K562 (cell line): Measurements from ENCODE around the gene GNA15. TPM values are rescaled to one million over a fixed set of nuclear protein-coding genes. Genes with fewer than 3 reads are reported as not detected.

Source experiments
- ATAC-seq: fragments of 200-7000 bp; cut with Tn5 transposase; 3 replicates; pipeline ENCODE4 v1.9.1; 2020; ENCODE audit warnings: moderate library complexity
- BruUV-seq: library from RNA; stranded (reverse); fragments of 400-500 nt; replicated peaks from 2 replicates; lab custom pipeline; 2021; lab: Mats Ljungman, UMichigan
- CTCF ChIA-PET: fragments of 300-600 bp; formaldehyde crosslinking; extraction: SDS; loops from one replicate; lab custom pipeline; 2021; ENCODE audit warnings: low intra/inter-chr PET ratio; lab: Yijun Ruan, JAX
- POLR2A ChIA-PET: fragments of 300-600, 350-650 bp; sonication (Branson Sonifier 250); formaldehyde crosslinking; extraction: SDS; loops from one replicate; lab custom pipeline; 2021; ENCODE audit warnings: antibody characterized with exemption, inconsistent platforms; lab: Yijun Ruan, JAX
- DNase-seq, 4 experiments: peaks; one replicate each; pipeline versions ENCODE4 v3.0.0 to v3.0.0-alpha.2; 2011 to 2018; ENCODE audit warnings: low spot score in 3 of 4, mixed read lengths in 3 of 4; ENCODE audit errors: extremely low read depth in 1 of 4
- FAIRE-seq: peaks from 2 replicates; lab custom pipeline; 2011; peaks lifted over from hg19 to GRCh38; lab: Jason Lieb, UNC
- H2AFZ ChIP-seq: 2 replicates; pipeline ENCODE4 v1.6.0; 2011; ENCODE audit warnings: low read depth, low read length, control low read depth, inconsistent platforms
- H3K27ac ChIP-seq: fragments of 200-600 bp; 3 replicates; pipeline ENCODE4 v1.8.0; 2011; ENCODE audit warnings: low read depth, mild to moderate bottlenecking, control low read depth, inconsistent platforms, low read length, moderate library complexity, mixed read lengths; ENCODE audit errors: extremely low read depth
- H3K27me3 ChIP-seq, 2 experiments: fragments of 300-600 bp in 1 of 2; 2 replicates in 1 of 2; 3 replicates in 1 of 2; pipeline versions ENCODE4 v1.6.0 to v1.8.0; 2011; ENCODE audit warnings: inconsistent platforms in 2 of 2, low read length in 2 of 2, mild to moderate bottlenecking in 1 of 2, mixed read lengths in 1 of 2, moderate library complexity in 1 of 2; ENCODE audit not compliant: control insufficient read depth in 2 of 2, insufficient read depth in 2 of 2
- H3K36me3 ChIP-seq: fragments of 300-600 bp; 3 replicates; pipeline ENCODE4 v1.8.0; 2011; ENCODE audit warnings: mild to moderate bottlenecking, low read length, inconsistent platforms; ENCODE audit not compliant: control insufficient read depth, insufficient read depth
- H3K4me1 ChIP-seq, 2 experiments: fragments of 200-600 bp in 1 of 2; replicated peaks in 1 of 2; 2 replicates in 1 of 2; 3 replicates in 1 of 2; pipeline versions ENCODE4 v1.5.1 to v1.8.0; 2011; ENCODE audit warnings: inconsistent platforms in 2 of 2, low read length in 2 of 2, mild to moderate bottlenecking in 1 of 2, mixed read lengths in 1 of 2, moderate library complexity in 1 of 2; ENCODE audit not compliant: control insufficient read depth in 2 of 2, insufficient read depth in 2 of 2
- H3K4me2 ChIP-seq: 2 replicates; pipeline ENCODE4 v1.6.1; 2011; ENCODE audit warnings: low read length, control low read depth, inconsistent platforms, mixed read lengths; ENCODE audit not compliant: insufficient read depth
- H3K4me3 ChIP-seq: fragments of 200-600 bp; sonication (generic), shearing (Covaris generic); 2 replicates; pipeline ENCODE4 v1.5.1; 2016; ENCODE audit warnings: control low read depth, inconsistent platforms
- H3K79me2 ChIP-seq: fragments of 200-600 bp; 3 replicates; pipeline ENCODE4 v1.8.0; 2011; ENCODE audit warnings: low read length, inconsistent platforms; ENCODE audit not compliant: control insufficient read depth, insufficient read depth
- H3K9ac ChIP-seq, 2 experiments: 2 replicates each; pipeline versions ENCODE4 v1.6.0 to v1.6.1; 2011; ENCODE audit warnings: low read depth in 2 of 2, low read length in 2 of 2, control low read depth in 1 of 2, inconsistent platforms in 1 of 2, mild to moderate bottlenecking in 1 of 2, mixed read lengths in 1 of 2; ENCODE audit not compliant: insufficient read depth in 1 of 2
- H3K9me1 ChIP-seq: one replicate; pipeline ENCODE4 v1.6.0; 2011; ENCODE audit warnings: inconsistent platforms, mild to moderate bottlenecking, low read length, moderate library complexity; ENCODE audit not compliant: control insufficient read depth, insufficient read depth
- H3K9me3 ChIP-seq: replicated peaks from 2 replicates; pipeline ENCODE4 v1.5.1; 2011; ENCODE audit warnings: low read depth, low read length, inconsistent platforms; ENCODE audit not compliant: control insufficient read depth, insufficient read depth
- H4K20me1 ChIP-seq: replicated peaks from 2 replicates; pipeline ENCODE4 v1.6.1; 2011; ENCODE audit warnings: low read length, inconsistent platforms, mixed read lengths; ENCODE audit not compliant: control insufficient read depth, insufficient read depth
- ASH1L ChIP-seq: fragments of 450-650 bp; IDR thresholded peaks from 2 replicates; pipeline ENCODE4 v1.6.1; 2018; ENCODE audit warnings: borderline replicate concordance, mild to moderate bottlenecking, low read depth; ENCODE audit not compliant: partially characterized antibody
- HDAC3 ChIP-seq: fragments of 450-650 bp; IDR thresholded peaks from 2 replicates; pipeline ENCODE4 v1.6.1; 2018; ENCODE audit warnings: borderline replicate concordance, mild to moderate bottlenecking, moderate library complexity; ENCODE audit not compliant: partially characterized antibody
- POLR2G ChIP-seq: fragments of 200-400 bp; formaldehyde crosslinking; IDR thresholded peaks from 2 replicates; pipeline ENCODE4 v1.6.1; 2017; ENCODE audit warnings: low read depth, mild to moderate bottlenecking, antibody characterized with exemption, low read length, moderate library complexity
- ZNF699 ChIP-seq: fragments of 250-450 bp; sonication (Bioruptor Pico); IDR thresholded peaks from 2 replicates; pipeline ENCODE4 v1.8.0; 2021; ENCODE audit warnings: mild to moderate bottlenecking, moderate library complexity; ENCODE audit not compliant: insufficient replicate concordance
- WGBS: fragments of 100-300 bp; shearing (Covaris generic); methylation state at CpG from one replicate; pipeline ENCODE4 v1.1.6; 2016; ENCODE audit warnings: low coverage, mixed read lengths; ENCODE audit not compliant: insufficient coverage; ENCODE audit errors: missing lambda C conversion rate; 5-methylcytosine and 5-hydroxymethylcytosine counted together
- in situ Hi-C: fragments of 300-500 bp; cut with MboI; formaldehyde crosslinking; loops from 4 replicates; pipeline ENCODE4 v1.15.0; 2018; ENCODE audit warnings: inconsistent platforms, mixed read lengths
- intact Hi-C: fragments of 100-400 bp; cut with micrococcal nuclease; formaldehyde crosslinking; loops from 2 replicates; pipeline ENCODE4 v1.14.2; 2022
- polyA plus RNA-seq, 8 experiments: library from polyadenylated mRNA; depleted of rRNA in 4 of 8; stranded (reverse) in 5 of 8; unstranded in 3 of 8; fragments of >200 nt; fragmentation: Nextera tagmentation in 2 of 8; fragmentation: Illumina TruSeq in 1 of 8; extraction: Ambion mirVana in 2 of 8; extraction: Trizol in 1 of 8; gene quantifications; 2 replicates each; pipeline versions ENCODE4 v1.2.1 to v1.2.3, GENCODE V29; 2011 to 2014; ENCODE audit warnings: inconsistent platforms in 1 of 8, missing spikeins in 1 of 8
- total RNA-seq, 7 experiments: library from RNA; depleted of rRNA in 6 of 7; stranded (reverse); fragments of >200 nt in 6 of 7; fragmentation: Illumina TruSeq in 2 of 7; extraction: Trizol in 2 of 7; gene quantifications; 2 replicates each; pipeline versions ENCODE4 v1.2.1 to v1.2.3, GENCODE V29; 2011 to 2021; ENCODE audit warnings: low replicate concordance in 1 of 7
- TF ChIP-seq, protein P1 (sequence below): fragments of 450-650 bp; IDR thresholded peaks from 2 replicates; pipeline ENCODE4 v1.6.1; 2016; ENCODE audit warnings: low read depth
- TF ChIP-seq, protein P2 (sequence below): sonication (generic); formaldehyde crosslinking; IDR thresholded peaks from 2 replicates; pipeline ENCODE4 v1.5.0; 2020; ENCODE audit warnings: missing genetic modification reagents

GNA15 gene
- total and polyA plus RNA-seq, 9 of the 15 experiments (the other 6 are each of a cell fraction or from before 2014, with no cell fraction given), result 0.03 to 0.24 (median 0.11) TPM; not detected in 1

DNA sequence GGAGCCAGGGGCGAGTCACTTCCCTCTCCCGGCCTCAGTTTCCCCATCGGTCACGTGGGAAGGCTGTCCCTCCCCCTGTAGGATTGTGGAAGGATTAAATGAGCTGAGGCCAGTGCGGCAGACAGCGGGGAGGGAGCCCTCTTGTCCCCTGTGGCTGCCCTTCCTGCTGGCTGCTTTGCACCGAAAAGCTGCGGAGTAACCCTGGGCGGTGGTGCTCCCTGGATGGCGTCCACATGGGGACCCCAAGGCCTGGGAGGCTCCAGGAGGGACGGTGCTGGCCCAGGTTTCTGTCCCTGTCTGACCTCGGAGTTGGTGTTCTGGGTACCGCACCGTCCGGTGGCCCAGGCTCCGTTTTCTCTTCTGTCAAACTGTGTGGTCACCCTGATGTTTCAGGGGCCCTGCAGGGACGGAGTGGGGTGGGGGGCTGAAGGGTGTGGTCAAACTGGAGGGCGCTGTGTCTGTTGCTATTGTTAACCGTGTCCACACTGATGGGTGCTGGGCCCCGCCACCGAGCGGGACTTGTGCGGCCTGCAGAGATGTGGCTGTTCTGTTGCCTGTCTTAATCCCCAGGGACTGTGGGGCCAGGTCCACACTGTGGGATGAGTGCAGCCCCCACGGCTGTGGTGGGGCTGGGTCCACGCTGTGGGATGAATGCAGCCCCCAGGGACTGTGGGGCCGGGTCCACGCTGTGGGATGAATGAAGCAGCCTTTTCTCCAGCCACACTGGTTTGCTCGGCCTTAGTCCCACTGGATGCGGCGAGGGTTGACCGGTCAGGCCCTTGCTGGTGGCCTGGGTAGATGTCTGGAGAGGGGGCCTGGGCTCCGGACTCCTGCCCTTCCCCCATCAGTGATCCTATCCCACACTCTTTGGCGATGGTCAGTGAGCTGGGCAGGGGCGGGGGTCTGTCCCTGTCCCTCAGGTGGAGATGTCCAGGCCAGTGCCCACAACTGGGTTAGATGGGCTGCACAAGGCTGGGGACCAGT is 34.8 kb upstream of the GNA15 start:
- TF ChIP-seq, protein P1, sequence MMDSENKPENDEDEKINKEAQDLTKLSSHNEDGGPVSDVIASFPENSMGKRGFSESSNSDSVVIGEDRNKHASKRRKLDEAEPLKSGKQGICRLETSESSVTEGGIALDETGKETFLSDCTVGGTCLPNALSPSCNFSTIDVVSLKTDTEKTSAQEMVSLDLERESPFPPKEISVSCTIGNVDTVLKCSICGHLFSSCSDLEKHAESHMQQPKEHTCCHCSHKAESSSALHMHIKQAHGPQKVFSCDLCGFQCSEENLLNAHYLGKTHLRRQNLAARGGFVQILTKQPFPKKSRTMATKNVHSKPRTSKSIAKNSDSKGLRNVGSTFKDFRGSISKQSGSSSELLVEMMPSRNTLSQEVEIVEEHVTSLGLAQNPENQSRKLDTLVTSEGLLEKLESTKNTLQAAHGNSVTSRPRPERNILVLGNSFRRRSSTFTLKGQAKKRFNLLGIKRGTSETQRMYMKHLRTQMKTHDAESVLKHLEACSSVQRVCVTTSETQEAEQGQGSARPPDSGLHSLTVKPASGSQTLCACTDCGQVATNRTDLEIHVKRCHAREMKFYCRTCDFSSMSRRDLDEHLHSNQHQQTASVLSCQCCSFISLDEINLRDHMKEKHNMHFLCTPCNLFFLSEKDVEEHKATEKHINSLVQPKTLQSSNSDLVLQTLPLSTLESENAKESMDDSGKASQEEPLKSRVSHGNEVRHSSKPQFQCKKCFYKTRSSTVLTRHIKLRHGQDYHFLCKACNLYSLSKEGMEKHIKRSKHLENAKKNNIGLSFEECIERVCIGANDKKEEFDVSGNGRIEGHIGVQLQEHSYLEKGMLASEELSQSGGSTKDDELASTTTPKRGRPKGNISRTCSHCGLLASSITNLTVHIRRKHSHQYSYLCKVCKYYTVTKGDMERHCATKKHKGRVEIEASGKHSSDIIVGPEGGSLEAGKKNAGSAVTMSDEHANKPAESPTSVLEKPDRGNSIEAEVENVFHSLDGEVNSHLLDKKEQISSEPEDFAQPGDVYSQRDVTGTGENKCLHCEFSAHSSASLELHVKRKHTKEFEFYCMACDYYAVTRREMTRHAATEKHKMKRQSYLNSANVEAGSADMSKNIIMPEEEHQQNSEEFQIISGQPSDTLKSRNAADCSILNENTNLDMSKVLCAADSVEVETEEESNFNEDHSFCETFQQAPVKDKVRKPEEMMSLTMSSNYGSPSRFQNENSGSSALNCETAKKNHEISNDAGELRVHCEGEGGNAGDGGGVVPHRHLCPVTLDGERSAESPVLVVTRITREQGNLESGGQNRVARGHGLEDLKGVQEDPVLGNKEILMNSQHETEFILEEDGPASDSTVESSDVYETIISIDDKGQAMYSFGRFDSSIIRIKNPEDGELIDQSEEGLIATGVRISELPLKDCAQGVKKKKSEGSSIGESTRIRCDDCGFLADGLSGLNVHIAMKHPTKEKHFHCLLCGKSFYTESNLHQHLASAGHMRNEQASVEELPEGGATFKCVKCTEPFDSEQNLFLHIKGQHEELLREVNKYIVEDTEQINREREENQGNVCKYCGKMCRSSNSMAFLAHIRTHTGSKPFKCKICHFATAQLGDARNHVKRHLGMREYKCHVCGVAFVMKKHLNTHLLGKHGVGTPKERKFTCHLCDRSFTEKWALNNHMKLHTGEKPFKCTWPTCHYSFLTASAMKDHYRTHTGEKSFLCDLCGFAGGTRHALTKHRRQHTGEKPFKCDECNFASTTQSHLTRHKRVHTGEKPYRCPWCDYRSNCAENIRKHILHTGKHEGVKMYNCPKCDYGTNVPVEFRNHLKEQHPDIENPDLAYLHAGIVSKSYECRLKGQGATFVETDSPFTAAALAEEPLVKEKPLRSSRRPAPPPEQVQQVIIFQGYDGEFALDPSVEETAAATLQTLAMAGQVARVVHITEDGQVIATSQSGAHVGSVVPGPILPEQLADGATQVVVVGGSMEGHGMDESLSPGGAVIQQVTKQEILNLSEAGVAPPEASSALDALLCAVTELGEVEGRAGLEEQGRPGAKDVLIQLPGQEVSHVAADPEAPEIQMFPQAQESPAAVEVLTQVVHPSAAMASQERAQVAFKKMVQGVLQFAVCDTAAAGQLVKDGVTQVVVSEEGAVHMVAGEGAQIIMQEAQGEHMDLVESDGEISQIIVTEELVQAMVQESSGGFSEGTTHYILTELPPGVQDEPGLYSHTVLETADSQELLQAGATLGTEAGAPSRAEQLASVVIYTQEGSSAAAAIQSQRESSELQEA, result no peak
- TF ChIP-seq ASH1L (no peak), POLR2G (peak; percentile 11; the same call in 1 of the 2 replicates), ZNF699 (no peak), HDAC3 (no peak)
- TF ChIP-seq, protein P2, sequence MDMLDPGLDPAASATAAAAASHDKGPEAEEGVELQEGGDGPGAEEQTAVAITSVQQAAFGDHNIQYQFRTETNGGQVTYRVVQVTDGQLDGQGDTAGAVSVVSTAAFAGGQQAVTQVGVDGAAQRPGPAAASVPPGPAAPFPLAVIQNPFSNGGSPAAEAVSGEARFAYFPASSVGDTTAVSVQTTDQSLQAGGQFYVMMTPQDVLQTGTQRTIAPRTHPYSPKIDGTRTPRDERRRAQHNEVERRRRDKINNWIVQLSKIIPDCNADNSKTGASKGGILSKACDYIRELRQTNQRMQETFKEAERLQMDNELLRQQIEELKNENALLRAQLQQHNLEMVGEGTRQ, result peak; percentile 12; the same call in 1 of the 2 replicates
- BruUV-seq, result no TSS peak
- Histone ChIP-seq H3K27ac (no peak overlapping the region), H3K4me1 (peaks cover 6 to 89% of the 10 kb centered on the region in 2 experiments; a peak in 4 of 5 replicates), H3K9me3 (no peaks in the 10 kb centered on the region), H3K9me1 (peaks cover 9% of the 10 kb centered on the region), H3K27me3 (no peaks in the 10 kb centered on the region), H3K4me2 (no peak overlapping the region), H3K36me3 (peaks cover 3% of the 10 kb centered on the region; the same call in 1 of the 3 replicates), H4K20me1 (peaks cover 62% of the 10 kb centered on the region), H2AFZ (no peak overlapping the region), H3K79me2 (peaks cover 91% of the 10 kb centered on the region), H3K4me3 (no peak overlapping the region), H3K9ac (peak overlapping the region in 1 of 2 experiments; percentile 80; a peak in 2 of 4 replicates)
- ATAC-seq (no peak), DNase-seq (no peak), FAIRE-seq (no peak)
- CTCF ChIA-PET, result no interaction called here
- POLR2A ChIA-PET, result interaction anchor here (0.5 to 0.7 kb wide), 4 partner anchors 64 to 843 kb away, joined by 3 to 5 read pairs (median 4); no protein-coding TSS in a partner anchor
- in situ Hi-C loops (no loop called here), intact Hi-C loops (loop anchor here (10.0 kb wide), 1 partner anchor 146 kb away; no protein-coding TSS in a partner anchor)
- 77% methylated on average over 30 of the region's 34 CpGs for WGBS
